Sigmoid colon (tissue), 4 donors: ENCODE data around the gene SORCS2.

ENCODE experiments used
- CTCF ChIP-seq, 4 experiments: fragments of 450-650 bp in 3 of 4; fragments of 200-600 bp in 1 of 4; IDR thresholded peaks; one replicate each; pipeline ENCODE4 v1.5.1; 2016 to 2019; ENCODE audit warnings: antibody characterized with exemption in 4 of 4, mild to moderate bottlenecking in 3 of 4, moderate library complexity in 2 of 4
- EP300 ChIP-seq, 4 donors: sonication (generic); formaldehyde crosslinking; IDR thresholded peaks; one replicate each; pipeline ENCODE4 v1.6.1; 2017; ENCODE audit warnings: antibody characterized with exemption in 4 of 4
- POLR2A ChIP-seq, 2 donors: fragments of 450-650 bp; IDR thresholded peaks; one replicate each; pipeline ENCODE4 v1.6.1; 2016; ENCODE audit warnings: antibody characterized with exemption in 2 of 2, mild to moderate bottlenecking in 2 of 2, moderate library complexity in 2 of 2
- POLR2AphosphoS5 ChIP-seq, 4 donors: sonication (generic); formaldehyde crosslinking; IDR thresholded peaks; one replicate each; pipeline ENCODE4 v1.6.1; 2017; ENCODE audit warnings: antibody characterized with exemption in 4 of 4

- TF ChIP-seq CTCF (IDR thresholded peaks at IDR 0.05) (no peak), POLR2A (IDR thresholded peaks at IDR 0.05) (no peak), POLR2AphosphoS5 (IDR thresholded peaks at IDR 0.05) (no peak), EP300 (IDR thresholded peaks at IDR 0.05) (no peak)
These were observed 81.5 kb downstream of the SORCS2 start for GRCh38 chr4:7273738-7274297.
